ENCODE data around the gene FTCD.
"Not testable (repeated sequence)": the region's sequence is repeated elsewhere in the genome, so short reads cannot be mapped to it uniquely, and the experiment has no call there.

FTCD gene

DNA sequence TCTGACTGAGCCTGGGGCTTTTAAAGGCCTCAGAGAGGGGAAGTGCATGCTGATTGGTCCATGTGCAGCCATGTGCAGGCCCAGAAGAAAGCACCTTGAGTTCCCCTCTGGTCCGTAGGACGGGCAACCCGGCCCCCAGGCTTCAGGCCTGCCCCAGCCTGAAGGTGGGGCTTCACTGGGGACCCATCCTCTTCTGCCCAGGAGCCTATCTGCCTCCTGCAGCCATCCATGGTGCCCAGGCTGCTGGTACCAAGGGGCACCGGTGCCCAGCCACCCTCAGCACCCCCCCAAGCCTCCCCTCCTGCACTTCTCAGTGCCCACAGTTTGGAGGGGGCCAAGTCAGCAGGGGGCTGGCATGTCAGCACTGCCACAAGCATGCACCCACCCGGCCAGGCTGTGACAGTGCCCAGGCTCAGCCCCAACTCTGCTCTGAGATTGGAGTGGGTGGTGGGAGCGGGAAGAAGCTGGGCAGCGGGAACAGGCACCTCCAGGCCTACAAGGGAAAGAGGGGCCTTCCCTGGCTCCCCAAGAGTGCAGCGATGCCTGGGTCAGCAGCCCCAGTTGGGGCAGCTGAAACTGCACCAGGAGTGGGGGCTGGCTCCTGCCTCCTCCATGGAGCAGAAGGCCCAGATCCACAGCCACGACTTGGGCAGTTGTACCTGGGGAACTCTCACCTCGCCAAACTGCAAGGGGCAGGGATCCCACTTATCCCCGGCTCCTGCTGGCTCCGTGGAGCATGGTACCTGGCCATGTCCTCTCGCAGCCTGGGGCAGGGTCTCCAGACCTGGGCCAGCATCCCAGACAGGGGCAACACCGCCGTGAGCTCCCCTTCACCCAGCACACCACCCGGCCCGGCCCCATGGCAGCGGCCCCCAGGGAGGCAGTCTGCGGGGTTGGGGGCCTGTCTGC is 45.8 kb downstream of the FTCD start:
- DNase-seq (ENCODE audit: low read depth): no peak

DNA sequence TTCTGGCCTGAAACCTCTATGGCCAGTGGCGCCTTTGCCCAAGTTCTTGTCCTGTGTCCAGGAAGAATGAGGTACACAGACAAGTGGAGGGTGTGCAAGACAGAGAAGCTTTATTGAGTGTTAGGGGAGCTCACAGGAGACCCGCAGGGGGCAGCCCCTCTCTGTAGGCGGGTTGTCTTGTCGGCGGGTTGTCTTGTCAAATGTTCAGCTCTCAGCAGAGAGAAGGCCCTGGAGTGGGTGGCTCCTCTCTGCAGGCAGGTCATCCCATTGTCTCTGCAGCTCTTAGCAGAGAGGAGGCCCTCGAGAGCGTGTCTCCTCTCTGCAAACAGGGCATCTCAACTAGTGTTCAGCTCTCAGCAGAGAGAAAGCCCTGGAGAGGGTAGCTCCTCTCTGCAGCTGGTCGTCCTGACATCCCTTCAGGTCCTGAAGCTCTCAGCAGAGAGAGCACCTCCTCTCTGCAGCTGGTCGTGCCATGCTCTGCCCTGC is 46.5 kb downstream of the FTCD start:
- DNase-seq (ENCODE audit: low read depth): no peak

DNA sequence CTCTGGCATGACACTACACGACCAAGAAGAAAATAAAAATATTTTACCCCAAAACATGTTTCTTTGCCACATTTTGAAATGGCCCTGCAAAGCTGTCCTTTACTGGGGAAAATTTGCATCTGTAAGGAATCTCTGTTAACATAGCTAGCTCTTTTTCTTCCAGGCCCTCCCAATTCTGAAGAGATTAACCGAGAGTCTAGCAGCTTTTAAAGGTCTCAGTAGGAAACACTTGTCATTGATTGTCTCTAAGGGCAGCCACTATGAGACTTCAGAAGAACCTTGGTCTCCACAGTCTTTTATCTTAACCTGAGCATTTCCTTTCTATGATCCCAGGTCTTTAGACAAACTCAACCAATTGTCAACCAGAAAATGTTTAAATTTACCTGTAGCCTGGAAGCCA is 48.0 kb downstream of the FTCD start:
- DNase-seq (ENCODE audit: low read depth): not testable (repeated sequence)

DNA sequence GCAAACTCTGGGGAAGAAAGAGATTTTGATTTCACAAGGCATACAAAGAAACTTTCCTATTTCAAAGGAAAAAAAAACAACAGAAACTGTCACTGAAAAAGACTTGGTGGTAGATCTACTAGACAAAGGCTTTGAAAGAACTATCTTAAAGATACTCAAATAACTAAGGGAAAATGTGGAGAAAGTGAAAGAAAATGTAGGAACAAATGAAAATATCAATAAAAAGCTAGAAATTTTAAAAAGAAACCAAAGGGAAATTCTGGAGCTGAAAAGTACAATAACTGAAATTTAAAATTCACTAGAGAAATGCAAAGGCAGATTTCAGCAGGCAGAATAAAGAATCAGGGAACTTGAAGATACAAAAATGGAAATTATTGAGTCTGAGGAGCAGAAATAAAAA is 51.3 kb downstream of the FTCD start:
- no peak for DNase-seq (ENCODE audit: low read depth)

DNA sequence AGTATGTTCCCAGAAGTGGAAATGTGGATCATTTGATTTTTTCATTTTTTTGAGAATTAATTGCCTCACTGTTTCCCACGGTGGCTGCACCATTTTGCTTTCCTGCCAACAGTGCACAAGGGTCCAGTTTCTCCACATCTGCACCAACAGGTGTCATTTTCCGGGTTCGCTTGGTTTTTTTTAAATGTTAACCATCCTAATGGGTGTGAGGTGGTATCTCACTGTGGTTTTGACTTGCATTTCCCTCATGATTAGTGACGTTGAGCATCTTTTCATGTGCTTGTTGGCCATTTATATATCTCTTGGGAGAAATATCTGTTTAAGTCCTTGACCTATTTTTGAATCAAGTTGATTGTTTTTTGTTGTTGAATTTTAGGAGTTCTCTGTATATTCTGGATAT is 54.5 kb downstream of the FTCD start:
- no peak for DNase-seq (ENCODE audit: low read depth)

DNA sequence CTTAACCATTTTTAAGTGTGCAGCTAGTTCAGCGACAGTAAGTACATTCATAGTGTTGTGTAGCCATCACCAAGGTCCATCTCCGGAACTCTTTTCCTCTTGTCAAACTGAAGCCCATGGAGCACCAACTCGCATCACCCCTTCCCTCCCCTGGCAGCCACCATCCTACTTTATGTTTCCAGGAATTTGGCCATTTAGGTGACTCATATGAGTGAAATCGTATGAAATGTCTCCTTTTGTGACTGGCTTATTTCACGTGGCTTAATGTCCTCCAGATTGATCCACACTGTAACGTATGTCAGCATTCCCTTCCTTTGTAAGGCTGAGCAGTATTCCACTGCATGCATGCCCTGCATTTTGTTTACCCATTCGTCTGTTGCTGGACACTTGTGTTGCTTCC is 55.0 kb downstream of the FTCD start:
- DNase-seq (ENCODE audit: low read depth): no peak

DNA sequence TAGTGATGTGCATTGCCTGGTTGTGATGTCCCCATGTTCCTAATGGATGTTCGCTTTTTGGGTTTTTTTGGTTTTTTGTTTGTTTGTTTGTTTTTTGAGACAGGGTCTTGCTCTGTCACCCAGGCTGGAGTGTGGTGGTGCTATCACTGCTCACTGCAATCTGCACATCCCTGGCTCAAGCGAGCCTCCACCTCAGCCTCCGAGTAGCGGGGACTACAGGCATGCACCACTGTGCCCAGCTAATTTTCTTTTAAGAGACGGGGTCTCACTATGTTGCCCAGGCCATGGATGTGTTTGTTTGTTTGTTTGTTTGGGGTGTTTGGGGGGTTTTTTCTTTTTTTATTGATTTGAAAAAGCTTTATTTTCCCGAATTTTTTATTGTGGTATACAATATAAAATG is 55.4 kb downstream of the FTCD start:
- no peak for DNase-seq (ENCODE audit: low read depth)

DNA sequence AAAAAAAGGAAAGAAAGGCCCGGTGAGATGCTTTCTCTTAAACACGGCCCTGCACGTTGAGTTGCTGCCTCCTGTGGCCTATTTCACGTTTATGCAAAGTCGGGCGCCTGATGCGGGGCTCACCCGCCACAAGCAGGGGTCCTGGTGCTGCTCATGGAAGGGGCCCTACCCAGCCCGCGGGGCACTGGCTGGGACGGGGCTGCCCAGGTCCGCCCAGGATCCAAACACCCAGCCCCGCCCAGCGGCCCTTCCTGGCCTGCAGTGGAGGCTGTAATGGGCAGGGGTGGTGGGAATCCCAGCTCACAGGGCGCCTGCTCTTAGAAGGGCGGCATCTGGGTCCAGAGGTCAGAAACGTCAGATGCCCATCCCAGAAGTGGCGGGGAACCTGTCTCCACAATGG is 55.9 kb downstream of the FTCD start:
- no peak for DNase-seq (ENCODE audit: low read depth)

DNA sequence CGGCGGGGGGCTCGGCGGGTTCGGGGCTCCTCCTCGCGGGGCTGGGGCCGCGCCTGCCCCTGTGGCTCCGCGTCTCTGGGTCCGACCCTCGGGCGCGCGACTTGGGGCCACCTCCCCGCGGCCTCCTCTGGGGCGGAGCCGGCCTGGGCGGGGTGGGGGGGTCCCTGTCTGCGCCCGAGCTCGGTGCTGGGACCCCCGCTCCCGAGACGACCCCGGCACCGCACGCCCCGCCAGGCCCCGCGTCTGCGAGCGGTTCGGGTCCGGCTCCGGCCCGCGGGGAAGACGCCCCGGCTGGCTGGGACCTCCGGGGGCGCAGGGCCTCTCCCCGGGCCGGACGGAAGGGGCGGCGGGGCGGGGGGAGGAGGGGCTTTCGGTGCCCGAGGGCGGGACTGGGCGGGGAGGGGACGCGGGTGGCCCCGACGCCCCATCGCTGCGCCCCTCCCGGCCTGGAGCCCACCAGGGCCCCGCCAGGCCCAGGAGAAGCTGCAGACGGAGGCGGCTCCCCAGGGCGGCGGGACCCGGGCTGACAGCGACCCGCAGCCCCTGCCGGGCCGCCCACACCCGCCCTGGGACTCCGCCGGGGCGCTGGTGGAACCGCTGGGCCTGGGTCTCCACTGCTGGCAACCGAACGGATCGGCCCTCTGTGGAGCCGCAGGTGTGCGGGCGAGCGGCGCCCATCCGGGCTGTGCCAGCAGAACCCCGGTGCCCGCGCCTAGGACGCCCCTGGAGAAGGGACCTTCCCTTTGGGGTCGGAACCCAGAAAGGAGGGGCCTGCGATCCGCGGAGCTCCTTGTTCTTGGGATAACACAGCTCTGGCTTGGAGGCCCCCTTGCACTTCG is 56.9 kb downstream of the FTCD start:
- no peak for DNase-seq (ENCODE audit: low read depth)

DNA sequence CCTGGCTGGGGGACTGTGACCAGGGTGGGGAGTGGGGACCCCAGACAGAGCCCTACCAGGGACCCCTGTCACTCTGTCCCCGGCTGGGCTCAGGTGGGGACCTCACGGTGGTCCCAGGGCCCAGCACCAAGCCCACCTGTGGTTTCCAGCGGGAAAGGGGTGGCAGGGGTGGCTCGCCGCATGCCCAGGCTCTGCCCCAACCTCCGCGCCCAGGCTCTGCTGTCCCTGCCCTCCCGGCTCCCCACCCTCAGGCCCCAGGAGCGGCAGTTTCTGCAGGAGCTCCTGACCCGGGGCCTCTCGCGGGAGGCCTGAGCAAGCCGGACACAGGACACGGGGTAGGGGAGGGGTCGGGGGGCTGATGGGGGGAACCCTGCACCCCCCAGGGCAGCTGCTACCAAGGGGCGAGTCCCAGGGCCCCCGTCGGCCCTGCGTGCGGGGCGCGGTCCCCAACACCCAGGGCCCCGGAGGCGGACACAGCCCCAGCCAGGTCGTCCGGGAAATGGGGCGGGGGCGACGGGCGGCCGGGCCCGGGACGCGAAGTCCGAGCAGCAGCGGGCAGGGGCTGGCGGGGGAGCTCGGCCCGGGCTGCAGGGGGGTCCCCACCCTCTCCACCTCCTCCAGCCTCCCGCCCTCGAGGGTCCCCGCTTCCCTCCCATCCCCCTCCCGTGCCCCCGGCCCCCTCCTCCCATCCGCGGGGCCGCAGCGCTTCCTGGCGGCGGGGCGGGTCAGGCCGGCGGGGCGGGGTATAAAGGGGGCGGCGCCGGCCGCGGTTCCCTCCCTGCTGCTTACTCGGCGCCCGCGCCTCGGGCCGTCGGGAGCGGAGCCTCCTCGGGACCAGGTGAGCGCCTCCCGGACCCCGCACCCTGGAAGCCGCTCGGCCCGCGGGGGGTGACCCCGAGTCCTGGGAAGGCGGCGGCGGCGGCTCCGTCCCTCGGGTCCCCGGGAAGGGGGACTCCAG is 57.8 kb downstream of the FTCD start, which contains the start of gene COL6A2:
TSS of gene COL6A2 (plus strand) at position 777 of the 958 bp plus-strand sequence.
- DNase-seq (ENCODE audit: low read depth): peak; percentile 29

DNA sequence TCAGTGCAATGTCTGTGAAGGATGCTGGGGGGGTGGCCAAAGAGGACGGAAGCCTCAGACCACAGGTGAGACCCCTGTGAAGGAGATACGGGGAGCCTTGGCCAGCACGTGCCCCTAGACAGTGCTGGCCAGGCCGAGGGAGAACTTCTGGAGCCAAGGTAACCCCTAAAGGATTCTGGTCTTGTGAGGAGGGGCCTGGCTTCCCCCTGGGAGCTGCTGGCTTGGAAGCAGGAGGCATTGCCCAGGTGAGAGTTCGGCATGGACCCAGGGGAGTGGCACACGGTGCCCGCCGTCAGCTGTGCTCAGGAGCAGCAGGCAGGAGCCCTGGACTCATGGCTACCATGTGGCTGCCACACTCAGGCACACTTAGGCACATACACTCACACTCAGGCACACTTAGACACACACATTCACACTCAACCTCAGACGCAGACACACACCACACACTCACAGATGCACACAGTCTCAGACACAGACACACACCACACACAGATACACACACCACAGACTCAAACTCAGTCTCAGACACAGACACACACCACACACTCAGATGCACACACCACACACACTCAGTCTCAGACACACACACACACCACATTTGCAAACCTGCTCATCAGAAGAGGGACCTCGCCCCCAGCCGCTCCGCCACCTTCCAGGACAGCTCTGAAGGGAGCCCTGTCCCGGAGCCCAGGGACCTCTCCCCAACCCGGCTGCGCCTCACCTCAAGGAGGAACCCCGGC is 58.6 kb downstream of the FTCD start:
- no peak for DNase-seq (ENCODE audit: low read depth)

DNA sequence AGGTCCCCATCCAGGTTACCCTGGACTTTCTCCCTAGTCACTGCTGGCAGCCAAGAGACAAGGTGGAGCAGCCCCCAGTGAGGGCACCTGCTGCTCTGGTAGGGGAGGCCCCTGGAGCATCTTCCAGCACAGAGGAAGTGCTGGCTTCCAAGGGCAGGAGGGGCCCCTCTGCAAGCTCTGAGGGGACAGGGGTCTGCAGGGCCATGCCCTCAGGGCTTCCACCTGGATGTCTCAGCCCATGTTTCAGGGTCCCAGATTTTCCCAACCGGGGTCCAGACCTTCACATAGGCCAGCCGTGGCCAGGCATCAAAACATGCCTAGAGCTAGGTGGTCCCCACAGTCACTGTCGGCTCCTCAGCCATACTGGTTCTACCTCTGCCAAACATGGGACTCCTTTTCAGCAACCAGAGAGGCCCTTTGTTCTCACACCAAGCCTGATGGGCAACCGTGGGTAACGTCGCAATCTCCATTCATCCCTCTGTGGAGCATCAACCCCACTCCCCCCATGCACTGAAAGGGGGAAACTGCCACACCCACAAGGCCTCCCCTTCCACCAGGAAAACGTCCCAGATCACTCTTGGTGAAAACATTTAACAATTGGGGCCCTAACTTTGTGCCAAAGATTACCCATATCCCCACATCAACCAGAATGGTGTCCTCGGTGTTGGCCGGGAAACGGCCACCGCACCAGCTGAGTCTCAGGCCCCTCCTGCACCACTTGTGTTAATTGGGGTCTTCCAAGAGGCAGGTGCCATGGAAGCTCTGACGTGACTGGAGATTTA is 59.4 kb downstream of the FTCD start:
- no peak for DNase-seq (ENCODE audit: low read depth)

DNA sequence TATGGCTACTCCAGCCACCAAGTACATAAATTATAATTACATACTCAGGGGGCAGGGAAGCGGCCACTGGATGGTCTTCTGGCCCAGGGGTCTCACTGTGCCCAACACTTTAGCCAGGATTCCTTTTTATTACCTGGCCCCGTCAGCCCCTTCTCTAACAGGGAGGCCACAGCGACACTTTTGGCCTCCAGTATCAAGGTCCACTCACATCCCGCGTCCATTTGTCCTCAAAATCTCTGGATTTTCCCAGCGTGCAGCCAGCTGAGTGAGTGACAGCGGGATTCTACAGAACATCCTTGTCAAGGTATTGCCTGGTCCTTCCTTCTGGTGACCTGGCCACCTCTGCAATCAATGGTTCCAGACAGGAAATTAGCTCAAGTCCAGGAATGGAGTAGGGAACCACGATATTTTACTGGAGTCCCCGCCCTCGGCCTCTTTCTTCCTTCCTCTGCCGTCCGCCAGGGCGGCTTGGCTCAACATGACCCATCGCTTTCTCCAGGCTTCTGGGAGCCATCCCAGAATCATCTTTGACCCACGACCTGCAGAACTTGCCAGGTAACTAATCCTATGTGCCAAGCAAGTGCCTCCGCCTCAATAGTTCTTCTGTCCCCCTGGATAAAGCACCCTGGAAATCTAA is 60.2 kb downstream of the FTCD start:
- no peak for DNase-seq (ENCODE audit: low read depth)

DNA sequence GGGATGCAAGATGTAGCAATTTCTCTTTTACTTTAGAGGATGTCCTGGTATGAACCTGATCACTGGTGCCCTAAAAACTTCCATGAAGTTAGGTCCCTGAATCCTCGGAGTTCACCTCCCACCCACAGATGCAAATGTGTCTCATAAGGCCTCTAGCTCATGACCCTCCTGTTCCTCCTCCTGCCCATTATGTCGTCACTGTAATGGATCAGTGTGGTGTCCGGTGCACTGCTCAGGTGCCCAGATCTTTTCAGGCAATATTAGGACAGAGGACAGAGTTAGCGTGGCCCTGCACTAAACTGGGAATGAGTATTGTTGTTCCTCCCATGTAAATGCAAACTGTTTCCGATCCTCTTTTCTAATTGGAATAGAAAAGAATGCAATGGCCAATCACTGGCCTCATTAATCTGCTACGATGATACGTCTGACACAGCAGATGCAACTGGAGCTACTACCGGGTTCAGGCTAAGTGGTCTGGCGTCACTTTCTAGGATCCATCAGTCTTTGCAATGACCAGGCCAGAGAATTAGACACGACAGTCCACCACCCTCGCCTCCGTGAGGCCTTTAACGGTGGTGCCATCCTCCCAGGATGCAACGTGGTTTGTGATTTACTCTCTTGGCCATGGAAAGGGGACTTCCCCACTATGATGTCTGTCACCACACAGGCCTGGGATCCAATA is 60.8 kb downstream of the FTCD start:
- DNase-seq (ENCODE audit: low read depth): no peak

DNA sequence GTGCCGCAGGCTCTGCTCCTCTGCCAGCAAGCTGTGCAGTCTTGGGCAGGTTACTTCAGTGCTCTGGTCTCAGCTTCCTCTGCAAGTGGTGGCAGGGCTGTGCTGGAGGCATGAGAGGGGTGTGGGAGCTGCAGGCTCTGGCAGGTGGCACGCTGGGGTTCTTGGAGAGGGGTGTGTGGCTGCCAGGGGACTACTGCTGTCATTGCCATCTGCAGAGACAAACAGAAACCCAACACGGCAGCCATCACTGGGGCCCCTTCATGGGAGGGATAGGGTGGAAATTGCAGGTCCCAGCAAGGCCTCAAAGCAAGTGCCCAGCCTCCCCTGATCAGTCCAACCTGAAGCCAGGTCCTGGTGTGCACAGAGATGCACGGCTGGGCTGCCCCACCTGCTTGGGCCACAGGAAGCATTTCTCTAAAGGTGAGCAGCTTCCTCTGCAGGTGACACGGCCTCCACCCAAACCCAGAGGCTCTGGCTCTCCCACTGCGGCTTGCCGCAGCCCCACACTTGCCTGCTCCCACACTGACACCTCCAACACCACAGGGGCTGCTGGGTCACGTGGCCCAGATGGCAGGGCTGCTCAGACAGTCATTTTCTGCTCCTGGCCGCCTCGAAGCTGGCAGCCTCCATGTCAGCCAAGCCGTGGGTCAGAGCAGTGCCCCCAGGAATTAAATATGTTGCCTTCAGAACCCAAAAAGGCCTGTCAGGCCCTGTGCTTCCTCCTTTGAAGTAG is 61.5 kb downstream of the FTCD start:
- DNase-seq (ENCODE audit: low read depth): no peak

DNA sequence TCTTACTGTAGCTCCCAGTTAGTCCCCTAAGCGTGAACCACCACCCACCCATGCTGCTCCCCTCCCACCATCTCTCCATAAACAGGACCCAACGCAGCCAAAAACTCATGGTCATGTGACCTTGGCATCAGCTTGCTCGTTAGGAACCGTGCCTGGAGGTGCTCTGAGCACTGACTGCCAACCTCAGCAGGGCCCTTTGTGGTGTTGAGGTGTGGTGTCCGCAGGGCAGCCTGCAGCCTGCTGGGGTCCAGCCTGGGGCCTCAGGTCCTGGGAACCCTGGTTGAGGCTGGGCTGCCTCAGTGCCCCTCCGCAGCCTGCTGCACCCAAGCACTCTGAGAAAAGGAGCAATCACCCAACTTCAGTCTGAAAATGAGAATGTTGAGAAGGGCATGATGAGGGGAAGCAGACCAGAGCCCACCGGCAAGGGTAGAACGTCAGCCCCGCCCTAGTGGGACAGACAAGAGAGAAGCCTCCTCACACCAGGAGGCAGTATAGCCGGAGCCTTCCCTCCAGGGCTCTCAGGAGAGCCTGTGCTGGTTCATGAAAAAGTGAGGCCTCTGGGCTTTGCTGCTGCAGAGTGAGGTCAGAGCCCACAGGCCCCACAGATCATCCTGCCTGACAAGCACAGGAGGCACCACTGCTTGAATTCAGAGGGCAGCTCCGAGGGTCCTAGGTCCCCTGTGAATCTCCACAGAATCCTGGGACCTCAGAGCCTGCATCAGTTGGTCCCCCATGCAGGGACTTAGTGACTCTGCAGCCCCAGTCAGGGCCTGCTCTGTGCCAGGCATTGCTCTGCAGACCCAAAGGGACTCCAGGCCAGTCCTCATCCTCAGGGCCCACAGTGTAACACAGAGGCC is 62.3 kb downstream of the FTCD start:
- no peak for DNase-seq (ENCODE audit: low read depth)

DNA sequence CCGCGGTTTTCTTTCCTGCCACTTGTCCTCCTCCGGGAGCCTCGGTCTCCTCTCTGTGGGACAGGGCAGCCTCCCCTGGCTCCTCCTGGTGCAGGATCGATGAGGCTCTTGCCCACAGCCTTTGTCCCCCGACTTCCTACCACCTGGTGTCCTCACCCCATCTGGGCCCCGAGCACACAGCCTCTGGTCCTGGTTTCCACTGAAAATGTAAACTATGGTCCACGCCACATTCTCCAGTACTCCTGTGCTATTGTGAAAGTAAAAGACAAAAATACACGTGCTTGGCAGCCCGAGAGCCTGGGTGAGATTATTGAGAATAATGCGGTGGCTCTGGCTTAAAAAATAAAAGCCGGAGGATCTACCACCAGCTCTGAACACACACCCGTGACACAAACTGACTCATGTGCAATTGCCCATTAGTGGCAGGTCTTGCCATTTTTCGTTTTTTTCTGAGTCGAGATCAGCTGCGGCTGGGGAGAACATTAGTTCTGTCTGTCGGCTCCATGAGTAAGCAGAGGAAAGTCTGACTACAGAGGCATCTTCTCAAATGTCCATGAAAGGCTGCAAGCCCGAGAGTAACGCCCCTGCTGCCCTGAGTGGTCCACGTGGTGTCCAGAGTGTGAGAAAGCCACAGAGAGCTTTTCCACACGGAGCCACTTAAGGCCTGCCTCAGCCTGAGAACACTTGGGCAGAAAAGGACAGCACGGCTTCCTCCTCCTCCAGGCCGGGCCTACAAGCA is 63.2 kb downstream of the FTCD start:
- DNase-seq (ENCODE audit: low read depth): no peak
